GM21723 (cell line): ENCODE measurements around the gene XYLB.
"Not testable (repeated sequence)": the region's sequence is repeated elsewhere in the genome, so short reads cannot be mapped to it uniquely, and the experiment has no call there.

Experiments used
- ATAC-seq: cut with Tn5 transposase; IDR thresholded peaks from one replicate; pipeline ENCODE4 v1.9.1; 2021; ENCODE audit warnings: mild to moderate bottlenecking, moderate library complexity; ENCODE audit not compliant: unreplicated experiment

XYLB gene

GRCh38 chr3:38320638-38321037, 25.9 kb upstream of the XYLB start:
- not testable (repeated sequence) for ATAC-seq

GRCh38 chr3:38323060-38323459, 23.5 kb upstream of the XYLB start:
- ATAC-seq, result no peak

GRCh38 chr3:38325256-38325655, 21.3 kb upstream of the XYLB start:
- no peak for ATAC-seq

GRCh38 chr3:38327335-38328009, 19.1 kb upstream of the XYLB start:
- ATAC-seq, result no peak

- ATAC-seq, result no peak
These were observed 15.1 kb upstream of the XYLB start for GRCh38 chr3:38331257-38332022.

GRCh38 chr3:38332201-38332600, 14.4 kb upstream of the XYLB start:
- no peak for ATAC-seq

GRCh38 chr3:38334142-38335055, 12.2 kb upstream of the XYLB start:
- no peak for ATAC-seq

- no peak for ATAC-seq
These were observed 11.3 kb upstream of the XYLB start for GRCh38 chr3:38335263-38335662.

- no peak for ATAC-seq
These were observed 8.9 kb upstream of the XYLB start for GRCh38 chr3:38337703-38338102.

GRCh38 chr3:38343797-38344594, 2.6 kb upstream of the XYLB start:
- ATAC-seq, result no peak

GRCh38 chr3:38345879-38346586, 552 bp upstream of the XYLB start:
- ATAC-seq, result peak; percentile 27

- ATAC-seq, result no peak
These were observed 1.0 kb downstream of the XYLB start for GRCh38 chr3:38347421-38348200.

GRCh38 chr3:38348903-38349302, 2.3 kb downstream of the XYLB start:
- no peak for ATAC-seq

- no peak for ATAC-seq
These were observed 3.2 kb downstream of the XYLB start for GRCh38 chr3:38349684-38350359.

GRCh38 chr3:38353151-38353550, 6.6 kb downstream of the XYLB start:
- ATAC-seq, result no peak

GRCh38 chr3:38354588-38355330, 8.2 kb downstream of the XYLB start:
- no peak for ATAC-seq

GRCh38 chr3:38359038-38359437, 12.5 kb downstream of the XYLB start:
- ATAC-seq, result no peak

- no peak for ATAC-seq
These were observed 13.8 kb downstream of the XYLB start for GRCh38 chr3:38360345-38360744.
